Measurements from ENCODE around the gene CACNA1C.

Gene CACNA1C

GRCh38 chr12:2260441-2260840 lies 207.7 kb downstream of the CACNA1C start:
- no peak for DNase-seq

- DNase-seq: no peak
Measured at GRCh38 chr12:2261708-2262107, 208.9 kb downstream of the CACNA1C start.

- no peak for DNase-seq
Measured at GRCh38 chr12:2262449-2262848, 209.7 kb downstream of the CACNA1C start.

GRCh38 chr12:2263901-2264300 lies 211.1 kb downstream of the CACNA1C start:
- DNase-seq: no peak

- DNase-seq: no peak
Measured at GRCh38 chr12:2264651-2265232, 212.0 kb downstream of the CACNA1C start.

- DNase-seq: no peak
Measured at GRCh38 chr12:2265461-2266167, 212.8 kb downstream of the CACNA1C start.

- DNase-seq: no peak
Measured at GRCh38 chr12:2266666-2267620, 214.2 kb downstream of the CACNA1C start.

GRCh38 chr12:2267703-2268470 lies 215.1 kb downstream of the CACNA1C start:
- no peak for DNase-seq

GRCh38 chr12:2268471-2269286 lies 215.9 kb downstream of the CACNA1C start:
- no peak for DNase-seq

- no peak for DNase-seq
Measured at GRCh38 chr12:2270846-2271245, 218.1 kb downstream of the CACNA1C start.

- no peak for DNase-seq
Measured at GRCh38 chr12:2271961-2272360, 219.2 kb downstream of the CACNA1C start.

GRCh38 chr12:2273288-2273687 lies 220.5 kb downstream of the CACNA1C start:
- no peak for DNase-seq

- no peak for DNase-seq
Measured at GRCh38 chr12:2273751-2274150, 221.0 kb downstream of the CACNA1C start.

- DNase-seq: no peak
Measured at GRCh38 chr12:2274733-2275132, 221.9 kb downstream of the CACNA1C start.

GRCh38 chr12:2276288-2277033 lies 223.7 kb downstream of the CACNA1C start:
- DNase-seq: no peak

GRCh38 chr12:2277492-2278155 lies 224.8 kb downstream of the CACNA1C start:
- DNase-seq: no peak

GRCh38 chr12:2281446-2281845 lies 228.7 kb downstream of the CACNA1C start:
- no peak for DNase-seq

GRCh38 chr12:2282318-2282717 lies 229.5 kb downstream of the CACNA1C start:
- DNase-seq: no peak

GRCh38 chr12:2283480-2283879 lies 230.7 kb downstream of the CACNA1C start:
- no peak for DNase-seq

- peak; percentile 66 for DNase-seq
Measured at GRCh38 chr12:2283916-2284315, 231.1 kb downstream of the CACNA1C start.
